HS-27A (cell line): ENCODE results near the gene TLR4.

Source experiments
- DNase-seq: peaks from one replicate; pipeline ENCODE4 v3.0.0-alpha.2; 2012; ENCODE audit warnings: low read depth, missing footprints

TLR4 gene

GRCh38 chr9:117744856-117745389 is 40.7 kb downstream of the TLR4 start:
- no peak for DNase-seq

GRCh38 chr9:117745598-117745997 is 41.4 kb downstream of the TLR4 start:
- DNase-seq = no peak

- no peak for DNase-seq
Observed at GRCh38 chr9:117746263-117746662, 42.1 kb downstream of the TLR4 start.

- no peak for DNase-seq
Observed at GRCh38 chr9:117747386-117747970, 43.3 kb downstream of the TLR4 start.

GRCh38 chr9:117750401-117750800 is 46.2 kb downstream of the TLR4 start:
- DNase-seq = no peak

GRCh38 chr9:117752894-117753293 is 48.7 kb downstream of the TLR4 start:
- DNase-seq = no peak

- DNase-seq = no peak
Observed at GRCh38 chr9:117757561-117758190, 53.5 kb downstream of the TLR4 start.

- DNase-seq = peak; percentile 39
Observed at GRCh38 chr9:117763314-117763713, 59.1 kb downstream of the TLR4 start.

- DNase-seq = no peak
Observed at GRCh38 chr9:117768750-117769395, 64.7 kb downstream of the TLR4 start.

GRCh38 chr9:117771136-117771535 is 66.9 kb downstream of the TLR4 start:
- DNase-seq = no peak

- peak; percentile 43 for DNase-seq
Observed at GRCh38 chr9:117772960-117773359, 68.8 kb downstream of the TLR4 start.
